HEK293T (cell line): ENCODE measurements around the gene ACTR3.

ENCODE experiments used
- CTCF ChIA-PET: fragments of 350-600 bp; formaldehyde crosslinking; extraction: SDS; loops from one replicate; lab custom pipeline; 2021; ENCODE audit warnings: antibody characterized with exemption, inconsistent platforms; lab: Yijun Ruan, JAX
- POLR2A ChIA-PET: fragments of 350-600 bp; formaldehyde crosslinking; extraction: SDS; loops from one replicate; lab custom pipeline; 2020; ENCODE audit warnings: antibody characterized with exemption, inconsistent platforms; lab: Yijun Ruan, JAX
- DNase-seq: peaks from one replicate; pipeline ENCODE4 v3.0.0; 2012; ENCODE audit warnings: mixed read lengths; ENCODE audit errors: extremely low spot score
- ARNT ChIP-seq: fragments of 450-650 bp; IDR thresholded peaks from 2 replicates; pipeline ENCODE4 v1.6.1; 2017; ENCODE audit warnings: mild to moderate bottlenecking
- BHLHE40 ChIP-seq: fragments of 450-650 bp; IDR thresholded peaks from 2 replicates; pipeline ENCODE4 v1.6.1; 2016; ENCODE audit warnings: mild to moderate bottlenecking, moderate library complexity, borderline replicate concordance
- CTBP1 ChIP-seq: fragments of 450-650 bp; IDR thresholded peaks from 2 replicates; pipeline ENCODE4 v1.6.1; 2016; ENCODE audit warnings: borderline replicate concordance
- ELF4 ChIP-seq: fragments of 450-650 bp; IDR thresholded peaks from 2 replicates; pipeline ENCODE4 v1.6.1; 2017; ENCODE audit warnings: antibody characterized with exemption
- FOXA1 ChIP-seq: fragments of 450-650 bp; IDR thresholded peaks from 2 replicates; pipeline ENCODE4 v1.6.1; 2016; ENCODE audit warnings: mild to moderate bottlenecking
- FOXK2 ChIP-seq: fragments of 450-650 bp; IDR thresholded peaks from 2 replicates; pipeline ENCODE4 v1.6.1; 2016; ENCODE audit warnings: mild to moderate bottlenecking
- FOXM1 ChIP-seq: fragments of 450-650 bp; IDR thresholded peaks from 2 replicates; pipeline ENCODE4 v1.6.1; 2017; ENCODE audit warnings: mild to moderate bottlenecking, borderline replicate concordance
- HDGF ChIP-seq: fragments of 450-650 bp; IDR thresholded peaks from 2 replicates; pipeline ENCODE4 v1.6.1; 2017; ENCODE audit warnings: antibody characterized with exemption, borderline replicate concordance
- L3MBTL2 ChIP-seq: fragments of 450-650 bp; conservative IDR thresholded peaks from 2 replicates; pipeline ENCODE4 v1.6.1; 2016; ENCODE audit warnings: mild to moderate bottlenecking
- LEF1 ChIP-seq: fragments of 450-650 bp; IDR thresholded peaks from 2 replicates; pipeline ENCODE4 v1.6.1; 2017; ENCODE audit warnings: mild to moderate bottlenecking, borderline replicate concordance
- NFRKB ChIP-seq: fragments of 450-650 bp; IDR thresholded peaks from 2 replicates; pipeline ENCODE4 v1.6.1; 2016; ENCODE audit warnings: mild to moderate bottlenecking, moderate library complexity
- SP1 ChIP-seq: fragments of 450-650 bp; IDR thresholded peaks from 2 replicates; pipeline ENCODE4 v1.6.1; 2017
- SUZ12 ChIP-seq: fragments of 450-650 bp; IDR thresholded peaks from 2 replicates; pipeline ENCODE4 v1.6.1; 2016; ENCODE audit warnings: mild to moderate bottlenecking
- TARDBP ChIP-seq: fragments of 450-650 bp; IDR thresholded peaks from 2 replicates; pipeline ENCODE4 v1.6.1; 2016
- ZNF384 ChIP-seq: fragments of 450-650 bp; IDR thresholded peaks from 2 replicates; pipeline ENCODE4 v1.6.1; 2016
- TF ChIP-seq, protein P1 (sequence below): fragments of 450-650 bp; IDR thresholded peaks from 2 replicates; pipeline ENCODE4 v1.6.1; 2016

The ACTR3 gene

DNA sequence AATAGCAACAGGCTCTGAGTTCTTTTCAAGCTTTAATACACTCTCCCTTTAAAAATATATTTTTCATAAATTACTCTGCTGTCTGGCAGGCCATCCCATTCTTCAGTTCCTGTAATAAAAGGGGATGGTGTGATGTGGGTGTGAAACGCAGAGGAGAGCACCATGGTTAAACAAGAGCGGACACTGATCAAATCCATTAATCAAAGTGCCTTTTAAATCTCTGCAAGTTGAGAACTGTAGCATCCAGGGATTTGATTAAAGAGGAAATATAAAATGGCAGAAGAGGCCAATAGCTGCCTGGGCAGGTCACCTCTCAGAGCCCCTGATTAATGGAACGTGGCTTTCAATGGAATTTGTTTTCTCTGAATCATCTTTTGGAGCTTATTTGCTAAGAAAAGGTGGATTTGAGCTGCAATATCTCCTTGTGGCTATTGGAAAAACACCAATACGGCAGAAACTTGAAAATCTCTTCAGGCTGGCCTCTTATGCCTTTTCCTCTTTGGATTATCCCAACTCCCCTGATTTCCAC lies 96.9 kb downstream of the ACTR3 start:
- POLR2A ChIA-PET, result no interaction called here
- CTCF ChIA-PET, result no interaction called here
- no peak for DNase-seq
- TF ChIP-seq NFRKB, result no peak
- TF ChIP-seq FOXK2, result no peak
- no peak for TF ChIP-seq L3MBTL2
- TF ChIP-seq SP1, result no peak
- TF ChIP-seq FOXM1, result no peak
- TF ChIP-seq LEF1, result no peak
- no peak for TF ChIP-seq ARNT
- TF ChIP-seq SUZ12, result no peak
- TF ChIP-seq CTBP1, result no peak
- no peak for TF ChIP-seq HDGF
- TF ChIP-seq, protein P1, sequence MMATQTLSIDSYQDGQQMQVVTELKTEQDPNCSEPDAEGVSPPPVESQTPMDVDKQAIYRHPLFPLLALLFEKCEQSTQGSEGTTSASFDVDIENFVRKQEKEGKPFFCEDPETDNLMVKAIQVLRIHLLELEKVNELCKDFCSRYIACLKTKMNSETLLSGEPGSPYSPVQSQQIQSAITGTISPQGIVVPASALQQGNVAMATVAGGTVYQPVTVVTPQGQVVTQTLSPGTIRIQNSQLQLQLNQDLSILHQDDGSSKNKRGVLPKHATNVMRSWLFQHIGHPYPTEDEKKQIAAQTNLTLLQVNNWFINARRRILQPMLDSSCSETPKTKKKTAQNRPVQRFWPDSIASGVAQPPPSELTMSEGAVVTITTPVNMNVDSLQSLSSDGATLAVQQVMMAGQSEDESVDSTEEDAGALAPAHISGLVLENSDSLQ, result no peak
- no peak for TF ChIP-seq FOXA1

DNA sequence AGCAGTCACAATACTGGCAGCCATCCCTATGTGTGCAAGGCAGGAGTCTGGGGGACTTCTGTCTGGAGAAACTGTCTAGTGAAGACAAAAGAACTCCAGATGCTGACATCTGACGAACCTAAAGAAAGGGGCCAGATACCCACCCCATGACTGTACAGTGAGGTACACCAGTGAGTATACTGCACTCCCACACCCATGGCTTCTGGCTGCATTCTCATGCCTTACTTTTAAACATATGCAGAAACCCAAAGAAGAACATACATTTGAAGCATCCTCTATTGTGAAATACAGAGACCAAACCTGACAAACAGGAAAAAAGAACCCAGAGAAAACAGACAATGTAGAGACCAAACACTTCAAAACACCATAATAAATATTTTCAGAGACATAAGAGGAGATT lies 102.2 kb downstream of the ACTR3 start:
- ChIA-PET CTCF (no interaction called here), POLR2A (no interaction called here)
- no peak for DNase-seq
- TF ChIP-seq TARDBP (no peak), HDGF (no peak), BHLHE40 (no peak), ELF4 (no peak), ARNT (no peak), CTBP1 (no peak)

DNA sequence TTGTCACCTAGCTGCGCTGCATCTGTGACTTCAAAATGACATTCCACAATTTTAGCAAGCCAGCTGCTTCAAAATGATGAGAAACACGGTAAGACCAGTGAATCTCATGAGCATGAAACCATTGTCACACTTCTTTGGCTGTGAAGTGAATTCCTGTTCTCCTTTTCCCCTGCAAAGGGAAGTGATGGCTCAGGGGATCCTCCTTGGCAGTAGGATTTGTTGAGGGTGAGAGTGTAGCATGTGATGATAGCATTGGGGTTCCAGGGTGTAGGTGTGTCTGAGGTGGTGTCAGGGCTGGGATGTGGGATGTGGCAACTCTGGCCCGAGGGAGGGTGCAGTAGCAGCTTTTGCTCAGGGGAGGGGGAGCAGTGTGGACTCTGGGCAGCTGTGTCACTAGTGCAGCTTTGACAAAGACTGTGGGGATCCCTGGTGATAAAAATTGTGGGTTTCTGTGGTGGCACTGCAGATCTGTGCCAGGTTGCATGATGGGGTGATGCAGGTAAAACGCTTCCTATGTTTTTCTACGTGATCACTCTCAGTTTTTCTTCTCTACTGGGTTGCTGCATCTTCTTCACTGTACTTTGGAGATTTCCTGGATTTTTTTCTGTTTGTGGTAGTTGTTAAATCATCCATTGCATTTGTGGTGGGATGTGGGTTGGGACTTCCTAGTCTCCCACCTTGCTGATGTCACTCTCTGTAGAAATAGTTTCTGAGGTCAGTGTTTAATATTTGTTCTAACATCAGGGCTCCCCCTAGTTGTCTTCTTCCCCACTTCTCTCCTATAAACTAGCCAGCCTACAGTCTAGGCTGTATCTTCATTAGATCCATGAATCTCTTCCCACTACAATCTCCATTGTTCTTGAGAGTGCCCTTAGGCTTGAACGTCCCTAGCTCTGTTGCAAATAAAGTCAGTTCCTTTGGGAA lies 107.0 kb downstream of the ACTR3 start:
- CTCF ChIA-PET, result no interaction called here
- no peak for TF ChIP-seq L3MBTL2
- POLR2A ChIA-PET, result no interaction called here
- DNase-seq, result no peak

DNA sequence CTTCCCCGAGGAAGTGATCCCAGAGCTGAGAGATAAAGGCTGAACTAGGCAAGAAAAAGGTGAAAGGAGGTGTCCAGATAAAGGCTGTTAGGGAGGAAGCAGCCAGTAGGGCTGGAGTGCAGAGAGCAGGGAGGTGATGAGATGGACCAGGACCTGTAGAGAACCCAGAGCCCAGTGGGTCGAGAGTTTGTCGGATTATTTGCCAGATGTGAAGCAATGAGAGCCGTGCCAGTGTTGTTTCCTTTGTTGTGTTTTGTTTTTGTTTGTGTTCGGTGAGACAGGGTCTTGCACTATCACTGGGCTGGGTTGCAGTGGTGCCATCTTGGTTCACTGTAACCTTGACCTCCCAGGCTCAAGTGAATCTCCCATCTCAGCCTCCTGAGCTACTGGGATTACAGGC lies 111.3 kb downstream of the ACTR3 start:
- POLR2A ChIA-PET, result no interaction called here
- TF ChIP-seq TARDBP (no peak), FOXM1 (no peak), ARNT (no peak), NFRKB (no peak), FOXK2 (no peak)
- DNase-seq, result no peak
- CTCF ChIA-PET, result no interaction called here

DNA sequence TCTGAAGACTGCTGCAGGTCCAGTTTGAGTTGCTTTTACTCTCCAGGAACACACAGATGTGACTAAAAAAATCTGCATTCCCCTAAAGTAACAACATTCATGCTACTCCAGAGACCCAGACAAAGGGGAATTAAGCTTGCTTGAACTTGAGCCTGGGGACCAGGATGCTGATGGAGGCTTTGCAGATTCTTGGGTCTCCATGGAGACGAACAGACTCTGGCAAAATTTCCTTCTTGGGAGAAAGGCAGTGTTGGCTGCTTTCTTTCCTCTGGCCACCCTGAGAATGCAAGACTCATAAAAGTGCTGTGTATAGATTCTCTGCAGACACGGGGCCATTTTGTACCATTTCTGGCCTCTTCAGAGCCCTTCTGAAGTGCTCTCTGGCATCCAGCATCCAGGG lies 112.0 kb downstream of the ACTR3 start:
- TF ChIP-seq ARNT, result no peak
- TF ChIP-seq FOXM1, result no peak
- no peak for TF ChIP-seq ELF4
- TF ChIP-seq, protein P1, result no peak
- TF ChIP-seq TARDBP, result no peak
- no peak for TF ChIP-seq SUZ12
- no peak for TF ChIP-seq FOXA1
- no peak for TF ChIP-seq BHLHE40
- TF ChIP-seq HDGF, result no peak
- TF ChIP-seq L3MBTL2, result no peak
- no peak for TF ChIP-seq ZNF384
- TF ChIP-seq NFRKB, result no peak
- TF ChIP-seq SP1, result no peak
- ChIA-PET POLR2A (no interaction called here), CTCF (no interaction called here)
- DNase-seq, result no peak

DNA sequence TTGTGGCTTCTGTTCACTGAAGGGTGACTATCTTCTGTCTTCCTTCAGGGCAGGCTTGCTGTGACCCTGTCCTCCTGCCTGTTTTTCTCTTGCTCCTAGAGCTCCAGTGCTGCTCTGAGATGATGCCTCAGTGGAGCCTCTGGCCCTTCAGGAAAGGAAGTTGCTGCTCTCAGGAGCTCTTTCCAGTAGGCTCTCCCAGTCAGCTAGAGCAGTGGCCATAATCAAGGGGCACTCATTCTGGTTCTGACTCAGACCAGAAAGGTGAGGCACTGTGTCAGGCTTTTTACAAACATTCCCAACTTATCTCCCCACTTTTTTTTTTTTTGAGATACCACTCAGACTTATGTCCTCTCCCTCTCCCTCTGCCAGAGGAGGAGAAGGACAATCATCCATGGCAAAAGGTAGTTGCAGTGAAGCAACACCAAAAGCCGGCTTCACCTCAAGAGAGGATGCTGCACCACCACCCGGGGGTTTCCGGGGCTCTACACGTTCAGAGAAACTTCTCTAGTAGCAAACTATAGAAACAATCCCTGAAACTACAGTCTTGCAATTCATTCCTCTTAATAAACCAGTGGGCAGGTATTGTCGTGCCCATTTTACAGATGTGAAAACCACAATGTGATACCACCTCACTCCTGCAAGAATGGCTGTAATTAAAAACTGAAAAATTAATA lies 115.4 kb downstream of the ACTR3 start:
- no peak for TF ChIP-seq SP1
- no peak for TF ChIP-seq ZNF384
- TF ChIP-seq SUZ12, result no peak
- no peak for TF ChIP-seq LEF1
- TF ChIP-seq, protein P1, result no peak
- TF ChIP-seq HDGF, result no peak
- no peak for TF ChIP-seq FOXK2
- TF ChIP-seq TARDBP, result no peak
- TF ChIP-seq FOXA1, result no peak
- TF ChIP-seq FOXM1, result no peak
- TF ChIP-seq ARNT, result no peak
- TF ChIP-seq L3MBTL2, result no peak
- no peak for TF ChIP-seq NFRKB
- TF ChIP-seq BHLHE40, result no peak
- no peak for TF ChIP-seq CTBP1
- no peak for TF ChIP-seq ELF4
- ChIA-PET POLR2A (no interaction called here), CTCF (no interaction called here)
- DNase-seq, result no peak
